ENCODE results near the gene OR12D3. TPM values are rescaled to one million over a fixed set of nuclear protein-coding genes. Genes with fewer than 3 reads are reported as not detected.

OR12D3 gene
- total RNA-seq, 2 experiments from 2014 or later, result not detected

DNA sequence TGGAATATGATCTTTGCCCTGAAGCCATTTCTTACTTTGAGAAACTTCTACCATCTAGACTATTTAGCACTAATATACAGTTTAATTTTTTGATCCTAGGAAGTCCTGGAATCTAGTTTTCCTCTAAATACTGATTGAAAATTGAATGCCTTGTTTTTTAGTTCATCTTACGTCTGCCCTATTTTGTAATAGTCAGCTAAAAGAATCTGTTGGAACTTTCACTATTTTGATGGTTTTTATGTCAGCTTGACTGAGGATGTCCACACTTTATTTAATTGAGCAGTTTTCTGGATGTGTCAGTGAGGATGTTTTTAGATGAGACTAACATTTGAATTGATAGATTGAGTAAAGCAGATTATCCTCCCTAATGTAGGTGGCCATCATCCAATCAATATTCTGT, 28.7 kb upstream of the OR12D3 start:
- Mint-ChIP-seq H3K27me3 (peaks cover 39% of the 10 kb centered on the region), H3K4me1 (ENCODE audit: low read depth) (no peaks in the 10 kb centered on the region), H3K4me3 (no peak overlapping the region), H3K9me3 (no peaks in the 10 kb centered on the region), H3K36me3 (ENCODE audit: low read depth) (no peaks in the 10 kb centered on the region), H3K27ac (no peak overlapping the region)
- ATAC-seq, result no peak
- CTCF ChIA-PET, result no interaction called here
- no peak for DNase-seq
- POLR2A ChIA-PET, result no interaction called here
- intact Hi-C loops (cut with micrococcal nuclease), result no loop called here
- TF ChIP-seq, protein P1, sequence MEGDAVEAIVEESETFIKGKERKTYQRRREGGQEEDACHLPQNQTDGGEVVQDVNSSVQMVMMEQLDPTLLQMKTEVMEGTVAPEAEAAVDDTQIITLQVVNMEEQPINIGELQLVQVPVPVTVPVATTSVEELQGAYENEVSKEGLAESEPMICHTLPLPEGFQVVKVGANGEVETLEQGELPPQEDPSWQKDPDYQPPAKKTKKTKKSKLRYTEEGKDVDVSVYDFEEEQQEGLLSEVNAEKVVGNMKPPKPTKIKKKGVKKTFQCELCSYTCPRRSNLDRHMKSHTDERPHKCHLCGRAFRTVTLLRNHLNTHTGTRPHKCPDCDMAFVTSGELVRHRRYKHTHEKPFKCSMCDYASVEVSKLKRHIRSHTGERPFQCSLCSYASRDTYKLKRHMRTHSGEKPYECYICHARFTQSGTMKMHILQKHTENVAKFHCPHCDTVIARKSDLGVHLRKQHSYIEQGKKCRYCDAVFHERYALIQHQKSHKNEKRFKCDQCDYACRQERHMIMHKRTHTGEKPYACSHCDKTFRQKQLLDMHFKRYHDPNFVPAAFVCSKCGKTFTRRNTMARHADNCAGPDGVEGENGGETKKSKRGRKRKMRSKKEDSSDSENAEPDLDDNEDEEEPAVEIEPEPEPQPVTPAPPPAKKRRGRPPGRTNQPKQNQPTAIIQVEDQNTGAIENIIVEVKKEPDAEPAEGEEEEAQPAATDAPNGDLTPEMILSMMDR (IDR thresholded peaks at IDR 0.05), result no peak

DNA sequence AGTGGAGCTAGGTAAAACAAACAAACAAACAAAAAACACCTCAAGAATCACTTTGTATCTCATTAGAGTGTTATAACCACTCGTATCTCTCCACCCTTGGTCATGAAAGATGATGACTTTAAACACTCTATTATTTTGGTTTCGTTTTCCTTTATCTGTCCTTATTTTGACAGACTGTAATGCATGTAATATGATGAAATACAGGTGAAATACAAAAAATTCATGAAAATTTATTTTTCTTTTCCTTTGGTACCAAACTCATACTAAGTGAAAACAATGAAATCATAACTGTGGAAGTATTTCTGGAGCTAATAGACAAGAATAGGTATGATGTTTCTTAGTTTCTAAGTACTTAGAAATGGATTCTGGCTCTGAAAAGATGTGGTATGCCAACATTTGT, 24.4 kb upstream of the OR12D3 start:
- Mint-ChIP-seq H3K4me3 (no peak overlapping the region), H3K27ac (no peak overlapping the region), H3K4me1 (ENCODE audit: low read depth) (no peaks in the 10 kb centered on the region), H3K36me3 (ENCODE audit: low read depth) (no peaks in the 10 kb centered on the region), H3K9me3 (no peaks in the 10 kb centered on the region), H3K27me3 (peaks cover 36% of the 10 kb centered on the region)
- CTCF ChIA-PET, result interaction anchor here (1.3 kb wide), 1 partner anchor 32 kb away, joined by 3 read pairs; no protein-coding TSS in a partner anchor
- TF ChIP-seq, protein P1 (IDR thresholded peaks at IDR 0.05), result no peak
- intact Hi-C loops (cut with micrococcal nuclease), result no loop called here
- DNase-seq (no peak), ATAC-seq (no peak)
- POLR2A ChIA-PET, result no interaction called here

DNA sequence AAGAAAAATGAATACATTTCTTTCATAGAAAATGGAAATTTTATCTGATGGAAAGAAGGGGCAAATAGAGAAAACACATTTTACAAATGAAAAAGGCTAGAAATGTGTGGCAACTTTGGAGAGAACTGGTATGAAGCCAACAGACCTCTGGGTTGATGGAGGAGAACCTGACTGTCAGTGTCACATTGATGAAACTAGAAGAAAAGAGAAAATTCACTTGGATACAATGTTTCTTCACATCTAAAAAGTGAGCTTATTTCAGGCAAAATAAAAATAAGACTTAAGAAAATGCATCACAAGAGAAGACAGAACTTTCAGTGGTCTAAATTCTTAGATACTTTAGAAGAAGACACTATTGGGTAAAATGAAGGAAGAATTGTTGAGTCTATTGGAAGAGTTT, 20.2 kb upstream of the OR12D3 start, which contains the start of gene OR12D2:
Gene OR12D2 (plus strand): TSS at position 301 of the 400 bp plus-strand sequence. CDS start 1,069 bp downstream, outside the sequence.
- ChIA-PET CTCF (no interaction called here), POLR2A (interaction anchor here (0.8 kb wide), 1 partner anchor 71 kb away, joined by 3 read pairs; no protein-coding TSS in a partner anchor)
- H3K27ac Mint-ChIP-seq, result no peak within 1 kb of the TSS
- no peak within 1 kb of the TSS for H3K4me3 Mint-ChIP-seq
- no peaks in the 10 kb centered on the region for H3K4me1 Mint-ChIP-seq (ENCODE audit: low read depth)
- H3K36me3 Mint-ChIP-seq (ENCODE audit: low read depth), result no peaks in the 10 kb centered on the region
- H3K27me3 Mint-ChIP-seq, result peaks cover 36% of the 10 kb centered on the region
- H3K9me3 Mint-ChIP-seq, result no peaks in the 10 kb centered on the region
- intact Hi-C loops (cut with micrococcal nuclease), result no loop called here
- DNase-seq, result no peak
- TF ChIP-seq, protein P1 (IDR thresholded peaks at IDR 0.05), result no peak
- ATAC-seq, result no peak

DNA sequence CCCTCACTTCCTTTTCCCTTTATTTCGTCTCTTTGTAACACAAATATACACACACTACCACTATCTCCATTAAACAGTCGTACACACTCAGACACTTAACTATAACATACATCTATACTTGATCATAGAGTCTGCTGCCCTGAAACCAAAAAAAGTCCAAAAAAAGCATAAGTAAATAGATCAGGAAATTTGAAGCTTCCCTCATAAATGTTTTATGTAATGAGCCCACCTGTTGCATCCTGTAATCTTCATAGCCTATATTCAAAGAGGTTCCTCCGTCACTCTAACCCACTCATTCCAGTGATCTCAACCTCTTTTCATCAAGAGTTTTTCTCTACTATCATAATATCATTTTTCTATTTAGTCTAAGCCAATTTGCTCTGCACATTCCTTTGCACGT, 13.4 kb upstream of the OR12D3 start:
- no peaks in the 10 kb centered on the region for H3K9me3 Mint-ChIP-seq
- no peak for DNase-seq
- POLR2A ChIA-PET, result no interaction called here
- H3K27me3 Mint-ChIP-seq, result peaks cover 31% of the 10 kb centered on the region
- no peak for ATAC-seq
- CTCF ChIA-PET, result no interaction called here
- no peak overlapping the region for H3K4me3 Mint-ChIP-seq
- no peaks in the 10 kb centered on the region for H3K36me3 Mint-ChIP-seq (ENCODE audit: low read depth)
- TF ChIP-seq, protein P1 (IDR thresholded peaks at IDR 0.05), result no peak
- H3K4me1 Mint-ChIP-seq (ENCODE audit: low read depth), result no peaks in the 10 kb centered on the region
- H3K27ac Mint-ChIP-seq, result no peak overlapping the region
- intact Hi-C loops (cut with micrococcal nuclease), result no loop called here

DNA sequence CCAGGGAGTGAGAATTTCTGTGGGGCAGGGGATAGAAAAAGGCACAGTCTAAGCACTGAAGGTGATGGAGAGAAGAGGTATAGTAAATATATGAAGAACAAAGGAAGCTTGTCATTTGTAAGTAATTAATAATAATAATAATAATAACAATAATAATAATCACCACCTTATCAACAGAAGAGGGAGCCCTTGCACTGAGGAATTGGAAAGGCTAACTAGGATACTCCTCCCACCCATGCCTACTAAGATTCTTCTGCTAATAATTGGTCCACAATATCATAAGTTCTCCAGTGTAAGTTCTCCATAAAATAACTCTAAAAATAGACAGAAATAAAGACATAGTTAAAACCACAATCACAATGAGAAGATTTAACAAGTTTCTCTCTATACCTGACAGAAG, 912 bp upstream of the OR12D3 start:
- Mint-ChIP-seq H3K4me3 (no peak overlapping the region), H3K4me1 (ENCODE audit: low read depth) (no peaks in the 10 kb centered on the region), H3K27ac (no peak overlapping the region), H3K27me3 (peaks cover 28% of the 10 kb centered on the region), H3K9me3 (no peaks in the 10 kb centered on the region), H3K36me3 (ENCODE audit: low read depth) (no peaks in the 10 kb centered on the region)
- ChIA-PET POLR2A (no interaction called here), CTCF (interaction anchor here (1.0 kb wide), 1 partner anchor 278 kb away, joined by 3 read pairs; no protein-coding TSS in a partner anchor)
- TF ChIP-seq, protein P1 (IDR thresholded peaks at IDR 0.05), result no peak
- DNase-seq (no peak), ATAC-seq (no peak)
- intact Hi-C loops (cut with micrococcal nuclease), result no loop called here
